NCI-H1105 treated with DMSO at 0.1 percent for 48 hours (cell line): ENCODE measurements around the gene SYN1.

Source experiments
- DNase-seq: peaks from one replicate; lab custom pipeline; 2025; lab: John Stamatoyannopoulos, UW

Gene SYN1

DNA sequence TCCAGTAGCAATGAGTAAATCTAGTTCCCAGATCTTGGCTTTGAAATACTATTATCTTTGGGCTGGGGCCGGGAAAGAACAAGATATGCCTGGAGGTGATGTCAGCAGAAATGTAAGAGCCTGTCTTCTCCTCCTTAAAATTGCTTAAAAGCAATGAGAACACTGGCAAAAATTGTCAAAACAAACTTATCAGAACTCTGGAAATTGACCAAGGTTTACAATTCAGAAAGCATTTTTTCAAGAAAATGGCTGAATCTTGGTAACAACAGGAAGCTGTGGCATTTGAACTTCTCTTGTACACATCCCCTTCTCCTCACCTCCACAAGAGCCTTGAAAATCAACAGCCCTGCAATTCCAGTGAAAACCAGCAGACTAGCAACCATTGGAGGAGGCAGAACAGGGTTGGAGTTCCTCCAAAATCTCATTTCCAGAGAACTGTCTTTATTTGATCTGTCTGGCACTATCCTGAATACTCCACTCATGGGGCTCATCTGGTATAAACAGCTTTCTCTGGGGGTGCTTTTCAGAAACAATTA, 23.9 kb downstream of the SYN1 start:
- DNase-seq: no peak

DNA sequence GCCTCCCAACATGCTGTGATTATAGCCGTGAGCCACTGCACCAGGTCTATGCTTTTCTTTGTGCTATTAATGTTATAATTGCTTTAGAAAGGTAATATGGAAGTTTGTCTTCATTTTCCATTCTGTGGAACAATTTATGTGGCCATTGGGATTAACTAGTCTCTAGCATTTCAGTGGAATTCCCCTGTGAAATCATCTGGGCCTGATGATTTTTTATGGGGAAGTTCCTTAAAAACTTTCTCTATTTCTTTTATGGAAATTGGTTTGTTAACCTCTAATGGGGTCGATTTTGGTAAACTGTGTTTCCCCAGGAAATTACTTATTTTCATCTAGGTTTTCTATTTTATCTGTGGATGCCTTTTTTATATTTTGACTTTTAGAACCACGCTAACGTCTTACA, 26.1 kb downstream of the SYN1 start:
- DNase-seq: no peak

DNA sequence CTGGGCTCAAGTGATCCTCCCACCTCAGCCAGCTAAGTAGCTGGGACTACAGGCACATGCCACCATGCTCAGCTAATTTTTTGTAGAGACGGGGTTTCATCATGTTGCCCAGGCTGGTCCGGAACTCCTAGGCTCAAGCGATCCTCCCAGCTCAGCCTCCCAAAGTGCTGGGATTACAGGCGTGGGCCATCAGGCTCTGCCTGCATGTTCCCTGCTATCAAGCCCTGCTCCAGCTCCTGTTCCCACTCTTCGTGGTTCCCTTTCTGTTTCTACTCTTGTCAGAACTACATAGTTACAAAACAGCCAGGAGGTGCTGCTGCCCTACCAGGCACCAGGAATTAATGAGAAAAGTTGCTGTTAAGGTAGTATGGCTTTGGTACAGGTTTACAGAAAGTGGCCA, 28.7 kb downstream of the SYN1 start:
- no peak for DNase-seq

DNA sequence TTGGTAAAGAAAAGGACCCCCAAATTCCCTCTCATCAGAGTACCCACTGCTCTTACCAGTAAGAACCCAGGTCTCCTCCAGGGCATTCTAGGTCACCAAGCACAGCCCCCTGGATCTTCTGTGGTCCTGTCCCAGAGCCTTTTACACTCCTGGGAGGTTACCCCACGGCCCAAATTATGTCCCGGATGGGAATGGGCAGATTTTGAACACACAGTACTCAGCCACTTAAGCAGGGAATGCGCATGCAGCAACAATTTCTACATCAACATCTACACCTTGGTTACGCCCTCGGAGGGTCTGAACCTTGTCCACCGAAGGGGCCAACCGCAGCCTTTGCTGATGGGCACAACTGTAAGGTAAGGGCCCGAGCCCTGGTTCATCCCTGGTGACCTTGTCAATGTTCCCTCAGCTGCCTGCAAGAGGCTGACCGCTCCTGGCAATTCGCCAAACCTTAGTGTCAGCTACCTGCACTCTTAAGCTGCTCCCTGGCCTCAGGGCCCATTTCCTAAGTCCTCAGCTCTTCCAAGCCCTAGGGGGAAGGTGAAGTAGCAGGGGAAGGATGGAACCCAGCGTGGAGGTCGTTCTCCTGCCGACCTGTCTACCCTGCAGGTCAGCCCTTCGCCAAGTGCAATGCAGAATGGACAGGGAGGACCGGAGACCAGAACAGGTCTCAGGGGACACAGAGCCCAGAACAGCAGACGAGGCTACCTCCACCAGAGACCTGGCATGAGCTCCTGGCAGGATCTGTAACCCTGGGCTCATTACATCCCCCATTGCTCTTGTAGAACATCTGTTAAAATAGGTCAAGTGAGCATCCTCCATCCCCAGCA, 31.5 kb downstream of the SYN1 start:
- no peak for DNase-seq

GRCh38 chrX:47587091-47587891, 32.4 kb downstream of the SYN1 start:
- no peak for DNase-seq

DNA sequence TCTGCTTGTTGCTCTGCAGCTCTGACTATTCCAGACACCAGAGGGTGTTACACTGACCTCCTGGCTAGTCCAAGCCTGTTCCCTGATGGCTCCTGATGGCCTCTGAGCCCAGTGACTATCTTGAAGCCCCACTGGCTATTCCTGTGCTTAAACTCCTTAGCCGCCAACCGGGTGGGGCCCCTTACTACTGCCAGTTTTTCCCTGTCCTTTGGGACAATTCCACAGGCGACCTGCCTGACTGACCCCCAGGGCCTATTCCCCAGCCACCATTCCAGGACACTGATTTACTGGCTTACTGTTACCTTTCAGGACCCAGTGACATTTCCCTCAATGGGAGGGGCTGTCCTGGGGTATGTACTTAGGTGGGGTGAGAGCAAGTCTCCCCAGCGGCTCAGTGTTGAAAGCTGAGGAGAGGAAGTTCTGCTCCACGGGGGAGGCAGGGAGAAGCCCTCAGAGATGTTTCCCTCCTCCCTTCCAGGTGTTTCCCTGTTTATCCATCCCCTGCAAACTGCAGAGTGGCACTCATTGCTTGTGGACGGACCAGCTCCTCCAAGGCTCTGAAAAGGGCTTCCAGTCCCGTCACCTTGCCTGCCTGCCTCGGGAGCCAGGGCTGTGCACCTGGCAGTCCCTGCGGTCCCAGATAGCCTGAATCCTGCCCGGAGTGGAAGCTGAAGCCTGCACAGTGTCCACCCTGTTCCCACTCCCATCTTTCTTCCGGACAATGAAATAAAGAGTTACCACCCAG, 33.4 kb downstream of the SYN1 start:
- no peak for DNase-seq

DNA sequence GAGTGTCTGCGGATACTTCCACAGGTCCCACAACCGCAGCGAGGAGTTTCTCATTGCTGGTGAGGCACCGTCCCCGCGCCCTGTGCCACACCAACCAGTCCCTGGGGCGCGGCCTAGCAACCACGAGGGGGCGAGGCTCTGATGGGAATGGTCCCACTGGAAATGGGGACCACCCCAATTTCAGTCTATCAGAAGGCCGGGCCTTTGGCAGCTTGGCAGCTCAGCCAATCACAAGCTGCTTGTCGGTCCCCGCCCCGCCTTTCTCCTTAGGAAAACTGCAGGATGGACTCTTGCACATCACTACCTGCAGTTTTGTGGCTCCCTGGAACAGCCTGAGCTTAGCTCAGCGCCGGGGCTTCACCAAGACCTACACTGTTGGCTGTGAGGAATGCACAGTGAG, 34.4 kb downstream of the SYN1 start:
- DNase-seq: no peak

- no peak for DNase-seq
Measured at GRCh38 chrX:47584714-47585113, 34.9 kb downstream of the SYN1 start.

GRCh38 chrX:47583240-47583861, 36.3 kb downstream of the SYN1 start:
- no peak for DNase-seq

GRCh38 chrX:47581731-47582647, 37.7 kb downstream of the SYN1 start, which contains the start of gene TIMP1:
Gene TIMP1, plus strand, starts transcription at chrX:47582436. Its CDS starts 980 bp downstream, at chrX:47583416.
- DNase-seq: no peak

DNA sequence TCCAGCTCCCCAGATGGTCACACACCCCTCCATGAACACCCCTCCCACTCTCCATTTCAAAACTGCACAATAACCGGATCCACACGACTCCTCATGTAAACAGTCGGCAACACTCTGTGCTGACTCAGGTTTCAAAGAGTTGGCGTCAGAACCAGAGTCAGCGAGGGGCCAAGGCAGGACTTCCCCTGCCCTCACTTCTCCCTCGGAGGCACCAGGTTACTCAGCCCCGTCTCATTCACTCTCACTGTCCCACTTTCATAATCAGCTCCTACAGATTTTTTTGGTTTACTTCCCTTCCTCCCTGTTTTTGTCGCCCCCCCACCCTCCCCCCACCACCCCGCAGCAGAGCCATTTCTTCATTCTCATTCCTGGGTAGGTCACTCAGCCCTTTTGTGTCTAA, 40.1 kb downstream of the SYN1 start:
- no peak for DNase-seq

DNA sequence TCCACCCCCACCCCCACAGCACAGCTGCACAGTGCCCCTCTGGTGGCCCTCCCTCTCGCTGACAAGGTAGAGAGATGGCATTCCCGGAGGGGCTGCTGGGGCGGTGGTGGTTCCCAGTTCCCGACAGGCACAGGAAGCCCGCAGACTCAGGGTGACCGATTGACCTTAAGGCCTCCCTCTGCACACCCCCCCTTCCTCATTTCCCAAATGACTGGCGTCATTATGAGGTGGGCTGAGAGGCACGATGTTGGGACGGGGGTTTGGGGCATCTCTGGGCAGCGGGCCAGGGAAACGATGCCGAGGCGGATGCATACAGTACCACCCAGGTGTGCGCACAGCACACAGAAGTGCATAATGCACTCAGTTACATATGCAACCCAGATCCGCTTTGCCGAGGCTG, 41.0 kb downstream of the SYN1 start:
- DNase-seq: no peak

DNA sequence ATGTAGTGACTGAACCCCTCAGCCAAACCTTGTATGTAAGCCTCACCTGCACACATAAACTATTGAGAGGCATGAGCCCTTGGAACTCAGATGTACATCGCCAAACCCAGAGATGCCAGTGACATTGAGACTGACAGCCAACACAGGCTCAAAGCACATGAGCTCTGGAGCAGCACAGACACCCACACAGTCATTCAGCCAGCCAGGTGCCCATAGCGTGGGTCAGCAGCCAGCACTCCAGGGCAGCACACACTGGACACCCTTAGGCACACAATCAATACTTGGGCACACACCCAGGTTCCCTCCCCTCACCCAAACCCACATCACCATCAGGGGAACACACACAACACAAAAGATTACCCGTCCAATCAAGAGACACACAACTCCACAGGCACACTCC, 41.8 kb downstream of the SYN1 start:
- no peak for DNase-seq

DNA sequence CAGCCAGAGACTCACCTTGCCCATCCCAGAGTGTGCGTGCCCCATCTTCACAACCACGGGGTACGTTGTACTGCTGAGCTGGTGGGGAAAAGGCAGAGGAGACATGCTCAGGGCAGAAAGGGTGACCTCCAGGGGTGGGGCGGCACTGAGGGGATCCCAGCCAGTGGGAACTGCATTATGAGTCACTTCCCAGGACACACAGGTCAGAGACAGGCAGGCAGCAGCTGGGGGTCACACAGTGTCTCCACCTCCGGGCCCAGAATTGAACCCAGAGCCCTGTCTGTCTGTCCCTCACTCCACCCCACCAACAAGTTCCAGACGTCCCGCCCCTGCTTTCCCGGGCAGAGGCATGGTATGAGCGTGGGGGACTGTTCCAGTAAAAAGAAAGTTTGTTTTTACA, 42.2 kb downstream of the SYN1 start:
- no peak for DNase-seq

GRCh38 chrX:47576021-47576898, 43.4 kb downstream of the SYN1 start:
- DNase-seq: no peak

DNA sequence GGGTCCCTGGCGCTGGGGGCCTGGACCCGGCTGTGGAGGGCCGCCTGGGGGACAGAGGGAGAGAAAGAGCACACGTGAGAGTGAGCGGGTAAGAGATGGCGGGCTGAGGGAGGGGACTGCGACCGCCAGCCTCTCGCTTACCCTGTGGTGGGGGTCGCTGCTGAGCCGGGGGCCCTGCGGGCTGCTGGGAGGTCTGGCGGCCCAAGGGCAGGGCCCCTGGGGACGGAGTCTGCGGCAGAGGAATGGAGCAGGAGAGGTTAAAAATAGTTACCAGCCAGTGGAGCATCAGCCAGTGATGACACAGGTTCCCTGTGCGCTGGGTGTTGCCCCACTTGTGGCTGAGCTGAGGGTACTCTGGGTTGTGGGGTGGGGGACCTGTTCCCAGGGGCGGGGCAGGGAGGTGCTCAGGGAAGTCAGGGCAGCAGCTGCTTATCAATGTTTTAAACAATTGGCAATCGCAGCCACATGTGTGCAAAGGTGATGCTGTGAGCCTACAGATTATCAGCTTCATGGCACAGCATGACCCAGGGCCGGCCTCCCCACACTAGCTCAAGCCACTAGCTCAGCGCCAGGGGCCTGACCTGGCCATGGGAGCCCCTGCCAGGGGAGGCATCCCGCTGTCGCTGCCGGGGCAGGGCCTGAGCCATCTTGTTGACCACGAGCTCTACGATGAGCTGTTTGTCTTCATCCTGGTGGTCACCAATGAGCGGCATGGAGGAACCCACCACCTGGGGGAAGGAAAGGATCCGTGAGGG, 44.9 kb downstream of the SYN1 start:
- DNase-seq: no peak

DNA sequence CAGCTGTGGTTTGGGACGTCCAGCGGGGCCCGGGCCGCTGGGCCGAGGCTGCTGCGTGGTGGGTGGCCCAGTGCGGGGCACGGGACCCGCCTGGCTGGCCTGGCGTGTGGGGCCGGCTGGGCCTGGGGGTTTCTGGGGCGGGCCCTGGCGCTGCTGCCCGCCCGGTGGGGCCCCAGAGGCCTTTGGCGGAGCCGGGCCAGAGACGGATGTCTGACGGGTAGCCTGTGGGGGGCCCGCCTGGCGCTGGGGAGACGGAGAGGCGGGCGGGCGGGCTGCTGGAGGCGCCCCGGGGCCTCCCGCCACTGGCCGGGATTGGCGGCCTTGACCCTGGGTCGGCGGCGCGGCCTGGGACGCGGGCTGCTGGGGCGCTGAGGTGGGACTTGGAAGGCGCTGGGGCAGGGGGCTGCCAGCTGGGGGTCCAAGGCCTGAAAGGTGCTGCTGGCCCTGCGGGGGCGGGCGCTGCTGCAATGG, 45.5 kb downstream of the SYN1 start:
- no peak for DNase-seq

- no peak for DNase-seq
Measured at GRCh38 chrX:47573341-47574075, 46.1 kb downstream of the SYN1 start.
